ENCODE results near the gene ST3GAL6.

DNA sequence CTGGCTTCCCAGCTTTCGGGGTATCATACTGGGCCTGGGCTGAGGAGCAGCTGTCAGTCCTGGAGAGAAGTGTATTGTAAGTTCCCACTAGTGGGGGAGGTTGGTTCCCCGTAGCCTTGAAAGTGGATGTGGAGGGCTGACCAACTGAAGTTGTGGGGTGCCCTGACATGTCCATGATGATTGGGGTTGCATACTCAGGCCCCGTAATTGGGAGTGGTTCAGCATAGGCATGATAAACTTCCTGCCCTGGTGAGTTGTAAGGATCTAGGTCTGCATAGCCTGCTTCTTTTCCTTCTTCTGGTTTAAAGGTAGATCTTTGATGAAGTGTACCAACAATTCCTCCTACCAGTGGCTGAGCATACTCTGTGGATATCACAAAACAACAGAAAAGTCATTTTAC, 36.3 kb downstream of the ST3GAL6 start:
- TF ChIP-seq, protein P1, sequence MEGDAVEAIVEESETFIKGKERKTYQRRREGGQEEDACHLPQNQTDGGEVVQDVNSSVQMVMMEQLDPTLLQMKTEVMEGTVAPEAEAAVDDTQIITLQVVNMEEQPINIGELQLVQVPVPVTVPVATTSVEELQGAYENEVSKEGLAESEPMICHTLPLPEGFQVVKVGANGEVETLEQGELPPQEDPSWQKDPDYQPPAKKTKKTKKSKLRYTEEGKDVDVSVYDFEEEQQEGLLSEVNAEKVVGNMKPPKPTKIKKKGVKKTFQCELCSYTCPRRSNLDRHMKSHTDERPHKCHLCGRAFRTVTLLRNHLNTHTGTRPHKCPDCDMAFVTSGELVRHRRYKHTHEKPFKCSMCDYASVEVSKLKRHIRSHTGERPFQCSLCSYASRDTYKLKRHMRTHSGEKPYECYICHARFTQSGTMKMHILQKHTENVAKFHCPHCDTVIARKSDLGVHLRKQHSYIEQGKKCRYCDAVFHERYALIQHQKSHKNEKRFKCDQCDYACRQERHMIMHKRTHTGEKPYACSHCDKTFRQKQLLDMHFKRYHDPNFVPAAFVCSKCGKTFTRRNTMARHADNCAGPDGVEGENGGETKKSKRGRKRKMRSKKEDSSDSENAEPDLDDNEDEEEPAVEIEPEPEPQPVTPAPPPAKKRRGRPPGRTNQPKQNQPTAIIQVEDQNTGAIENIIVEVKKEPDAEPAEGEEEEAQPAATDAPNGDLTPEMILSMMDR (IDR thresholded peaks at IDR 0.05) = no peak
- TF ChIP-seq EZH2 (IDR thresholded peaks at IDR 0.05; ENCODE audit: borderline replicate concordance, insufficient read depth, low read depth, low read length, poor library complexity, severe bottlenecking) = no peak
